Esophagus muscularis mucosa (tissue), 4 donors: Measurements from ENCODE around the gene GDF10.

Source experiments
- CTCF ChIP-seq, 3 experiments: fragments of 200-600 bp in 2 of 3; fragments of 450-650 bp in 1 of 3; sonication (generic) in 2 of 3; IDR thresholded peaks; one replicate each; pipeline ENCODE4 v1.5.1; 2017 to 2019; ENCODE audit warnings: antibody characterized with exemption in 3 of 3, mild to moderate bottlenecking in 2 of 3, moderate library complexity in 1 of 3
- EP300 ChIP-seq: sonication (generic); formaldehyde crosslinking; IDR thresholded peaks from one replicate; pipeline ENCODE4 v1.6.1; 2017; ENCODE audit warnings: antibody characterized with exemption
- POLR2A ChIP-seq: fragments of 450-650 bp; IDR thresholded peaks from one replicate; pipeline ENCODE4 v1.6.1; 2017; ENCODE audit warnings: antibody characterized with exemption, moderate library complexity, mild to moderate bottlenecking, low read depth

- TF ChIP-seq CTCF (IDR thresholded peaks at IDR 0.05) = no peak
- TF ChIP-seq EP300 = no peak
- TF ChIP-seq POLR2A = no peak
These were observed 37.1 kb upstream of the GDF10 start for GRCh38 chr10:47262606-47263533.
